Neural progenitor cell (in vitro differentiated cells): ENCODE results near the gene AKAP8L.

Experiments used
- CTCF ChIP-seq: fragments of 200-600 bp; sonication (generic); IDR thresholded peaks from 2 replicates; pipeline ENCODE4 v1.5.1; 2017; ENCODE audit warnings: antibody characterized with exemption, mild to moderate bottlenecking
- EZH2 ChIP-seq: fragments of 200-600 bp; sonication (generic); IDR thresholded peaks from 2 replicates; pipeline ENCODE4 v1.6.1; 2017; ENCODE audit warnings: antibody characterized with exemption, mild to moderate bottlenecking, moderate library complexity
- EZH2phosphoT487 ChIP-seq: fragments of 200-600 bp; sonication (generic); IDR thresholded peaks from 2 replicates; pipeline ENCODE4 v1.6.1; 2017; ENCODE audit warnings: antibody characterized with exemption

GRCh38 chr19:15372470-15372869 is 46.3 kb downstream of the AKAP8L start:
- TF ChIP-seq CTCF (no peak), EZH2 (no peak), EZH2phosphoT487 (no peak)
